ENCODE results near the gene CAV1.

- TF ChIP-seq SUZ12 (IDR thresholded peaks at IDR 0.05) (no peak), FOXA1 (IDR thresholded peaks at IDR 0.05) (no peak), FOXM1 (IDR thresholded peaks at IDR 0.05; ENCODE audit: borderline replicate concordance) (no peak), SP1 (IDR thresholded peaks at IDR 0.05) (no peak), PKNOX1 (IDR thresholded peaks at IDR 0.05) (no peak), TARDBP (IDR thresholded peaks at IDR 0.05) (no peak), ZNF384 (IDR thresholded peaks at IDR 0.05) (no peak), BHLHE40 (IDR thresholded peaks at IDR 0.05; ENCODE audit: borderline replicate concordance) (no peak), ELF4 (IDR thresholded peaks at IDR 0.05) (no peak), NFRKB (IDR thresholded peaks at IDR 0.05) (no peak), HDGF (IDR thresholded peaks at IDR 0.05; ENCODE audit: borderline replicate concordance) (no peak)
Observed at GRCh38 chr7:116575853-116576252, 51.0 kb downstream of the CAV1 start.

Data from HEK293T (cell line).